ENCODE data around the gene FASTKD1. TPM values are rescaled to one million over a fixed set of nuclear protein-coding genes. Genes with fewer than 3 reads are reported as not detected.
"Not testable (repeated sequence)": the region's sequence is repeated elsewhere in the genome, so short reads cannot be mapped to it uniquely, and the experiment has no call there.

FASTKD1 gene
- total RNA-seq, 4 donors from 2014 or later = 8.2 to 22.4 (median 16.1) TPM

GRCh38 chr2:169565686-169566085 lies 8.0 kb downstream of the FASTKD1 start:
- WGBS = 63% methylated on average over 1 of the region's 1 CpG
- Histone ChIP-seq H3K36me3 (no peaks in the 10 kb centered on the region), H3K27me3 (no peaks in the 10 kb centered on the region), H3K4me3 (no peak overlapping the region), H3K9me3 (no peaks in the 10 kb centered on the region), H3K27ac (no peak overlapping the region), H3K4me1 (no peaks in the 10 kb centered on the region)
- DNase-seq (ENCODE audit: low spot score in 2 of 2) = no peak
- TF ChIP-seq, protein P1, sequence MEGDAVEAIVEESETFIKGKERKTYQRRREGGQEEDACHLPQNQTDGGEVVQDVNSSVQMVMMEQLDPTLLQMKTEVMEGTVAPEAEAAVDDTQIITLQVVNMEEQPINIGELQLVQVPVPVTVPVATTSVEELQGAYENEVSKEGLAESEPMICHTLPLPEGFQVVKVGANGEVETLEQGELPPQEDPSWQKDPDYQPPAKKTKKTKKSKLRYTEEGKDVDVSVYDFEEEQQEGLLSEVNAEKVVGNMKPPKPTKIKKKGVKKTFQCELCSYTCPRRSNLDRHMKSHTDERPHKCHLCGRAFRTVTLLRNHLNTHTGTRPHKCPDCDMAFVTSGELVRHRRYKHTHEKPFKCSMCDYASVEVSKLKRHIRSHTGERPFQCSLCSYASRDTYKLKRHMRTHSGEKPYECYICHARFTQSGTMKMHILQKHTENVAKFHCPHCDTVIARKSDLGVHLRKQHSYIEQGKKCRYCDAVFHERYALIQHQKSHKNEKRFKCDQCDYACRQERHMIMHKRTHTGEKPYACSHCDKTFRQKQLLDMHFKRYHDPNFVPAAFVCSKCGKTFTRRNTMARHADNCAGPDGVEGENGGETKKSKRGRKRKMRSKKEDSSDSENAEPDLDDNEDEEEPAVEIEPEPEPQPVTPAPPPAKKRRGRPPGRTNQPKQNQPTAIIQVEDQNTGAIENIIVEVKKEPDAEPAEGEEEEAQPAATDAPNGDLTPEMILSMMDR (IDR thresholded peaks at IDR 0.05) = no peak
- TF ChIP-seq EP300 (IDR thresholded peaks at IDR 0.05) = no peak
- TF ChIP-seq POLR2AphosphoS5 (IDR thresholded peaks at IDR 0.05) = no peak

GRCh38 chr2:169562519-169562918 lies 11.1 kb downstream of the FASTKD1 start:
- H3K27ac ChIP-seq = no peak overlapping the region
- H3K4me3 ChIP-seq = no peak overlapping the region
- H3K4me1 ChIP-seq = no peaks in the 10 kb centered on the region
- TF ChIP-seq POLR2A (IDR thresholded peaks at IDR 0.05) = no peak
- TF ChIP-seq, protein P1 (IDR thresholded peaks at IDR 0.05) = no peak
- no peak for TF ChIP-seq POLR2AphosphoS5 (IDR thresholded peaks at IDR 0.05)
- no peak for TF ChIP-seq EP300 (IDR thresholded peaks at IDR 0.05)
- WGBS = 94% methylated on average over 2 of the region's 2 CpGs
- H3K27me3 ChIP-seq = no peaks in the 10 kb centered on the region
- H3K9me3 ChIP-seq = no peaks in the 10 kb centered on the region
- H3K36me3 ChIP-seq = peaks cover 11% of the 10 kb centered on the region
- no peak for DNase-seq (ENCODE audit: low spot score in 2 of 2)

DNA sequence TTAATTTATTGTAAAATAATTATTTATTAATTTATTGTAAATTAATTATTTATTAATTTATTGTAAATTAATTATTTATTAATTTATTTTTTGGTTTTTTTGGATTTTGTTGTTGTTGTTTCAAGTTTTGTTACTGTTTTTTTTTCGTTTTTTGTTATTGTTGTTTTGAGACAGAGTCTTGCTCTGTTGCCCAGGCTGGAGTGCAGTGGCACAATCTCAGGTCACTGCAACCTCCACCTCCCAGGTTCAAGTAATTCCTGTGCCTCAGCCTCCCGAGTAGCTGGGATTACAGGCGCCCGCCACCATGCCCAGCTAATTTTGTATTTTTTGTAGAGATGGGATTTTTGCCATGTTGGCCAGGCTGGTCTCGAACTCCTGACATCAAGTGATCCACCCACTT lies 11.6 kb downstream of the FASTKD1 start:
- not testable (repeated sequence) for H3K4me1 ChIP-seq; H3K27ac ChIP-seq; H3K4me3 ChIP-seq; H3K27me3 ChIP-seq; H3K9me3 ChIP-seq; DNase-seq (ENCODE audit: low spot score in 2 of 2)
- WGBS = 83% methylated on average over 5 of the region's 5 CpGs
- H3K36me3 ChIP-seq = peaks cover 11% of the 10 kb centered on the region

DNA sequence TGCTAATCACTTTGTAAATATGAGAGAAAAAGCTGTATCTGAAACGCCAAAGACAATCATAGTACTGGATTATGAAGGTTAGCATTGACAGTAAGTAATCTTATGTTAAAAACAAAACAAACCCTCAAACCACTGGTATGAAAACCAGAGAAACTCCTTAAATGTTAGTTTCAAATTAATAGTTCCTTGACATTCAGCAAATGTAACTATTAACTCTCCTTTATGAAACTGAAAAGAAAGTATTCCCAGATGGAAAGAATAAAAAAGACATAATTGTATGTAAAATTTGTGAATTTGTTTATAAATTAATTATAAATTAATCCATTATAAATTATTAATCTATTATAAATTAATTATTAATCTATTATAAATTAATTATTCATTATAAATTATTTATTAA lies 12.3 kb downstream of the FASTKD1 start:
- DNase-seq (ENCODE audit: low spot score in 2 of 2) = no peak
- no peaks in the 10 kb centered on the region for H3K27me3 ChIP-seq
- no peaks in the 10 kb centered on the region for H3K9me3 ChIP-seq
- no peak overlapping the region for H3K4me3 ChIP-seq
- H3K27ac ChIP-seq = no peak overlapping the region
- 94% methylated on average over 1 of the region's 1 CpG for WGBS
- TF ChIP-seq POLR2AphosphoS5 (IDR thresholded peaks at IDR 0.05) = no peak
- TF ChIP-seq EP300 (IDR thresholded peaks at IDR 0.05) = no peak
- no peak for TF ChIP-seq POLR2A (IDR thresholded peaks at IDR 0.05)
- TF ChIP-seq, protein P1 (IDR thresholded peaks at IDR 0.05) = no peak
- no peaks in the 10 kb centered on the region for H3K4me1 ChIP-seq
- H3K36me3 ChIP-seq = peaks cover 15% of the 10 kb centered on the region

GRCh38 chr2:169546756-169547155 lies 26.9 kb downstream of the FASTKD1 start:
- no peak overlapping the region for H3K4me3 ChIP-seq
- no peaks in the 10 kb centered on the region for H3K4me1 ChIP-seq
- no peaks in the 10 kb centered on the region for H3K9me3 ChIP-seq
- TF ChIP-seq POLR2A (IDR thresholded peaks at IDR 0.05) = no peak
- no peak for TF ChIP-seq EP300 (IDR thresholded peaks at IDR 0.05)
- TF ChIP-seq, protein P1 (IDR thresholded peaks at IDR 0.05) = no peak
- no peak for TF ChIP-seq POLR2AphosphoS5 (IDR thresholded peaks at IDR 0.05)
- WGBS = 97% methylated on average over 2 of the region's 2 CpGs
- no peak for DNase-seq (ENCODE audit: low spot score in 2 of 2)
- no peak overlapping the region for H3K27ac ChIP-seq
- no peaks in the 10 kb centered on the region for H3K27me3 ChIP-seq
- peaks cover 35% of the 10 kb centered on the region for H3K36me3 ChIP-seq

DNA sequence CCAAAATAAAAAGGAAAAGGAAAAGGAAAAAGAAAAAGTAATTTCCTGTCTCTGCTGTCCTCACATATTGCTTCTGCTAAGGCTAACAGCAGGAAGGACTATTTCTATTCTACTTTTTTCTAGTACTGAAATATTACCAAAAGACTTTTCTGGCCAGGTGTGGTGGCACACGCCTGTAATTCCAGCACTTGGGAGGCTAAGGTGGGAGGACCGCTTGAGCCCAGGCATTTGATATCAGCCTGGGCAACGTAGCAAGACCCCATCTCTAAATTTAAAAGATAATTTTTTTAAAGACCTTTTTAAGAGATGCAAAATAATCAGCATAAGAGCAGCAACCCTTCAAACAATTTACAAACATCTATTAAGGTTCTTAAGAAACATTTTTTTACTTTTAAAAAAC lies 31.2 kb downstream of the FASTKD1 start:
- H3K9me3 ChIP-seq = no peaks in the 10 kb centered on the region
- TF ChIP-seq EP300 (IDR thresholded peaks at IDR 0.05) = no peak
- TF ChIP-seq POLR2AphosphoS5 (IDR thresholded peaks at IDR 0.05) = no peak
- TF ChIP-seq, protein P1 (IDR thresholded peaks at IDR 0.05) = no peak
- no peak for TF ChIP-seq POLR2A (IDR thresholded peaks at IDR 0.05)
- H3K4me3 ChIP-seq = no peak overlapping the region
- H3K4me1 ChIP-seq = no peaks in the 10 kb centered on the region
- no peaks in the 10 kb centered on the region for H3K27me3 ChIP-seq
- no peak overlapping the region for H3K27ac ChIP-seq
- whole genome bisulfite sequencing = 95% methylated on average over 3 of the region's 3 CpGs
- peaks cover 29% of the 10 kb centered on the region for H3K36me3 ChIP-seq
- no peak for DNase-seq (ENCODE audit: low spot score in 2 of 2)

Measured in suprapubic skin (tissue), 4 donors.